MM.1S (cell line): Measurements from ENCODE around the gene ANKS3.

Experiments used
- CTCF ChIP-seq: fragments of 300-600 bp; sonication (generic); IDR thresholded peaks from 2 replicates; pipeline ENCODE4 v1.5.1; 2016; ENCODE audit warnings: antibody characterized with exemption, low read length, mixed read lengths
- EZH2 ChIP-seq: fragments of 300-600 bp; sonication (generic); optimal IDR thresholded peaks from 2 replicates; pipeline ENCODE3; 2017; ENCODE audit warnings: low read depth, mild to moderate bottlenecking, antibody characterized with exemption, low read length, mixed read lengths
- EZH2phosphoT487 ChIP-seq: fragments of 300-600 bp; sonication (generic); IDR thresholded peaks from 2 replicates; pipeline ENCODE4 v1.6.1; 2018; ENCODE audit warnings: antibody characterized with exemption, low read length

- TF ChIP-seq CTCF (no peak), EZH2 (no peak), EZH2phosphoT487 (no peak)
These were observed 11.2 kb upstream of the ANKS3 start for GRCh38 chr16:4745274-4745569.
